Neural cell (in vitro differentiated cells): Measurements from ENCODE around the gene TRPM3. TPM values are rescaled to one million over a fixed set of nuclear protein-coding genes. Genes with fewer than 3 reads are reported as not detected.

ENCODE experiments used
- H2AFZ ChIP-seq: fragments of 200-600, 300-800 bp; sonication (generic), shearing (Covaris generic); 2 replicates; pipeline ENCODE4 v1.6.0; 2014; ENCODE audit warnings: low read depth, mild to moderate bottlenecking, antibody characterized with exemption, low read length, moderate library complexity
- H3F3A ChIP-seq: fragments of 200-600 bp; shearing (Covaris generic); 2 replicates; pipeline ENCODE4 v1.6.1; 2016; ENCODE audit warnings: mild to moderate bottlenecking, moderate library complexity, mixed read lengths, antibody characterized with exemption, low read length; ENCODE audit not compliant: insufficient read depth, poor library complexity, severe bottlenecking
- H3K27ac ChIP-seq: fragments of 200-600, 300-800 bp; sonication (generic), shearing (Covaris generic); 2 replicates; pipeline ENCODE4 v1.5.1; 2014; ENCODE audit warnings: mild to moderate bottlenecking, low read length, moderate library complexity
- H3K27me3 ChIP-seq: fragments of 300-800, 200-600 bp; sonication (generic), shearing (Covaris generic); 2 replicates; pipeline ENCODE4 v1.6.0; 2014; ENCODE audit warnings: mild to moderate bottlenecking, low read depth, low read length, moderate library complexity; ENCODE audit not compliant: insufficient read depth
- H3K36me3 ChIP-seq: fragments of 300-800, 200-600 bp; sonication (generic), shearing (Covaris generic); 2 replicates; pipeline ENCODE4 v1.5.1; 2014; ENCODE audit warnings: mild to moderate bottlenecking, antibody characterized with exemption, low read length, moderate library complexity; ENCODE audit not compliant: insufficient read depth
- H3K4me2 ChIP-seq: fragments of 300-800, 200-600 bp; sonication (generic), shearing (Covaris generic); 2 replicates; pipeline ENCODE4 v1.6.0; 2014; ENCODE audit warnings: mild to moderate bottlenecking, low read length
- H3K4me3 ChIP-seq: fragments of 300-800, 200-600 bp; sonication (generic), shearing (Covaris generic); 2 replicates; pipeline ENCODE4 v1.5.1; 2014; ENCODE audit warnings: mild to moderate bottlenecking, low read length, moderate library complexity
- H3K79me2 ChIP-seq: fragments of 200-600 bp; shearing (Covaris generic); replicated peaks from 2 replicates; pipeline ENCODE4 v1.6.0; 2014; ENCODE audit warnings: mild to moderate bottlenecking, low read length, moderate library complexity; ENCODE audit not compliant: insufficient read depth
- H3K9ac ChIP-seq: fragments of 300-800, 200-600 bp; sonication (generic), shearing (Covaris generic); 2 replicates; pipeline ENCODE4 v1.6.1; 2016; ENCODE audit warnings: mild to moderate bottlenecking, low read length, mixed read lengths
- H3K9me2 ChIP-seq: fragments of 200-600 bp; shearing (Covaris generic); 2 replicates; pipeline ENCODE4 v1.6.1; 2016; ENCODE audit warnings: mild to moderate bottlenecking, low read length, mixed read lengths; ENCODE audit not compliant: insufficient read depth
- H3K9me3 ChIP-seq: fragments of 200-600, 300-800 bp; sonication (generic), shearing (Covaris generic); 2 replicates; pipeline ENCODE4 v1.6.1; 2016; ENCODE audit warnings: mild to moderate bottlenecking, mixed run types, low read length, moderate library complexity, mixed read lengths
- H4K20me1 ChIP-seq: fragments of 200-600 bp; shearing (Covaris generic); 2 replicates; pipeline ENCODE4 v1.6.1; 2016; ENCODE audit warnings: mild to moderate bottlenecking, mixed run types; ENCODE audit not compliant: insufficient read depth
- CTCF ChIP-seq: fragments of 450-650 bp; IDR thresholded peaks from 2 replicates; pipeline ENCODE4 v1.5.1; 2014; ENCODE audit warnings: antibody characterized with exemption, mild to moderate bottlenecking, moderate library complexity; ENCODE audit not compliant: poor library complexity, severe bottlenecking
- EP300 ChIP-seq: fragments of 450-650 bp; conservative IDR thresholded peaks from 2 replicates; pipeline ENCODE4 v1.6.1; 2014; ENCODE audit warnings: antibody characterized with exemption, mild to moderate bottlenecking, moderate library complexity; ENCODE audit not compliant: poor library complexity, severe bottlenecking
- EZH2 ChIP-seq: fragments of 200-600, 300-800 bp; shearing (Covaris generic), sonication (generic); IDR thresholded peaks from 2 replicates; pipeline ENCODE4 v1.6.1; 2014; ENCODE audit warnings: antibody characterized with exemption, low read length, borderline replicate concordance, mild to moderate bottlenecking; ENCODE audit not compliant: insufficient read depth, poor library complexity, severe bottlenecking
- MXI1 ChIP-seq: fragments of 450-650 bp; conservative IDR thresholded peaks from 2 replicates; pipeline ENCODE4 v1.6.1; 2014; ENCODE audit warnings: antibody characterized with exemption, mild to moderate bottlenecking; ENCODE audit not compliant: poor library complexity, severe bottlenecking
- POLR2AphosphoS5 ChIP-seq: IDR thresholded peaks from 2 replicates; pipeline ENCODE4 v1.6.1; 2012
- RAD21 ChIP-seq: fragments of 450-650 bp; conservative IDR thresholded peaks from 2 replicates; pipeline ENCODE4 v1.6.1; 2014; ENCODE audit warnings: antibody characterized with exemption, mild to moderate bottlenecking, moderate library complexity
- SMC3 ChIP-seq: fragments of 450-650 bp; conservative IDR thresholded peaks from 2 replicates; pipeline ENCODE4 v1.6.1; 2014; ENCODE audit warnings: antibody characterized with exemption, mild to moderate bottlenecking, moderate library complexity; ENCODE audit not compliant: poor library complexity
- TAF1 ChIP-seq: IDR thresholded peaks from 2 replicates; pipeline ENCODE4 v1.6.1; 2012; ENCODE audit warnings: low read depth
- polyA plus RNA-seq: library from polyadenylated mRNA; depleted of rRNA; stranded (reverse); fragments of >200 nt; gene quantifications from 2 replicates; pipeline ENCODE4 v1.2.3, GENCODE V29; 2014
- TF ChIP-seq, protein P1 (sequence below): IDR thresholded peaks from 2 replicates; pipeline ENCODE4 v1.6.1; 2012; ENCODE audit warnings: borderline replicate concordance

Gene TRPM3
- polyA plus RNA-seq, 1 donor from 2014 or later = 1.3 TPM

- Histone ChIP-seq H3F3A (no peaks in the 10 kb centered on the region), H2AFZ (no peak overlapping the region), H3K4me3 (no peak overlapping the region), H3K36me3 (no peaks in the 10 kb centered on the region), H3K4me2 (no peak overlapping the region), H3K9me3 (no peaks in the 10 kb centered on the region), H3K9ac (no peak overlapping the region), H3K27me3 (no peaks in the 10 kb centered on the region), H3K79me2 (no peaks in the 10 kb centered on the region), H3K9me2 (no peaks in the 10 kb centered on the region), H4K20me1 (no peaks in the 10 kb centered on the region), H3K27ac (no peak overlapping the region)
- TF ChIP-seq EZH2 = no peak
- no peak for TF ChIP-seq TAF1
- TF ChIP-seq SMC3 = no peak
- TF ChIP-seq CTCF = no peak
- TF ChIP-seq, protein P1, sequence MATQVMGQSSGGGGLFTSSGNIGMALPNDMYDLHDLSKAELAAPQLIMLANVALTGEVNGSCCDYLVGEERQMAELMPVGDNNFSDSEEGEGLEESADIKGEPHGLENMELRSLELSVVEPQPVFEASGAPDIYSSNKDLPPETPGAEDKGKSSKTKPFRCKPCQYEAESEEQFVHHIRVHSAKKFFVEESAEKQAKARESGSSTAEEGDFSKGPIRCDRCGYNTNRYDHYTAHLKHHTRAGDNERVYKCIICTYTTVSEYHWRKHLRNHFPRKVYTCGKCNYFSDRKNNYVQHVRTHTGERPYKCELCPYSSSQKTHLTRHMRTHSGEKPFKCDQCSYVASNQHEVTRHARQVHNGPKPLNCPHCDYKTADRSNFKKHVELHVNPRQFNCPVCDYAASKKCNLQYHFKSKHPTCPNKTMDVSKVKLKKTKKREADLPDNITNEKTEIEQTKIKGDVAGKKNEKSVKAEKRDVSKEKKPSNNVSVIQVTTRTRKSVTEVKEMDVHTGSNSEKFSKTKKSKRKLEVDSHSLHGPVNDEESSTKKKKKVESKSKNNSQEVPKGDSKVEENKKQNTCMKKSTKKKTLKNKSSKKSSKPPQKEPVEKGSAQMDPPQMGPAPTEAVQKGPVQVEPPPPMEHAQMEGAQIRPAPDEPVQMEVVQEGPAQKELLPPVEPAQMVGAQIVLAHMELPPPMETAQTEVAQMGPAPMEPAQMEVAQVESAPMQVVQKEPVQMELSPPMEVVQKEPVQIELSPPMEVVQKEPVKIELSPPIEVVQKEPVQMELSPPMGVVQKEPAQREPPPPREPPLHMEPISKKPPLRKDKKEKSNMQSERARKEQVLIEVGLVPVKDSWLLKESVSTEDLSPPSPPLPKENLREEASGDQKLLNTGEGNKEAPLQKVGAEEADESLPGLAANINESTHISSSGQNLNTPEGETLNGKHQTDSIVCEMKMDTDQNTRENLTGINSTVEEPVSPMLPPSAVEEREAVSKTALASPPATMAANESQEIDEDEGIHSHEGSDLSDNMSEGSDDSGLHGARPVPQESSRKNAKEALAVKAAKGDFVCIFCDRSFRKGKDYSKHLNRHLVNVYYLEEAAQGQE = no peak
- no peak for TF ChIP-seq MXI1
- no peak for TF ChIP-seq POLR2AphosphoS5
- TF ChIP-seq RAD21 = no peak
- TF ChIP-seq EP300 = no peak
These were observed 569.6 kb downstream of the TRPM3 start for GRCh38 chr9:70551801-70552200.

DNA sequence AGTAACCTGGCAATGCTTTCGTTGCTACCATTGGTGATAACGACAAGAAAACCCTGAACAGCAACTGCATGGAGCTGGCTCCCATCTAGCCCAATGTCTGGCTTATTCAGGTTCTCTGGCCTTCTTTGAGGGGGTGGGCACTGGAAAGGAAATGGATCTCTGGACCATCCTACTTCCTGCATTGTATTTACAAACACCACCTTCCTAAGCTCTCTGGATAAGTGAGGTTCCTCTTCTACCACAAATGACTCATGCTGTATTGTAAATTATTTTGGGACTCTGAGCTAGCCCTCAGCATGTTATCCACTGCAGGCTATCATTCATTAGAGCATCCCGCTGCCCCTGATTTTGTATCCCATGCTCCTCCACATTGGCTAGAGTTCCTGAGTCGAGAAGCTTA, 570.0 kb downstream of the TRPM3 start:
- Histone ChIP-seq H2AFZ (no peak overlapping the region), H3K27me3 (no peaks in the 10 kb centered on the region), H3K36me3 (no peaks in the 10 kb centered on the region), H4K20me1 (no peaks in the 10 kb centered on the region), H3K9ac (no peak overlapping the region), H3K4me3 (no peak overlapping the region), H3K27ac (no peak overlapping the region), H3K9me3 (no peaks in the 10 kb centered on the region), H3K4me2 (no peak overlapping the region), H3K79me2 (no peaks in the 10 kb centered on the region), H3K9me2 (no peaks in the 10 kb centered on the region), H3F3A (no peaks in the 10 kb centered on the region)
- TF ChIP-seq, protein P1 = no peak
- no peak for TF ChIP-seq MXI1
- no peak for TF ChIP-seq EZH2
- TF ChIP-seq CTCF = no peak
- TF ChIP-seq RAD21 = no peak
- no peak for TF ChIP-seq TAF1
- no peak for TF ChIP-seq POLR2AphosphoS5
- no peak for TF ChIP-seq SMC3
- no peak for TF ChIP-seq EP300
